Vagina (tissue), 2 donors: ENCODE results near the gene GRPEL2.

Experiments used
- POLR2A ChIP-seq, 2 donors: fragments of 450-650 bp; IDR thresholded peaks; one replicate each; pipeline ENCODE4 v1.6.1; 2017; ENCODE audit warnings: antibody characterized with exemption in 2 of 2, mild to moderate bottlenecking in 2 of 2, moderate library complexity in 2 of 2
- TF ChIP-seq, protein P1 (sequence below), 3 experiments: fragments of 450-650 bp in 2 of 3; fragments of 200-600 bp in 1 of 3; sonication (generic) in 1 of 3; IDR thresholded peaks; one replicate each; pipeline ENCODE4 v1.5.1; 2017 to 2019; ENCODE audit warnings: antibody characterized with exemption in 3 of 3, mild to moderate bottlenecking in 2 of 3, moderate library complexity in 2 of 3

DNA sequence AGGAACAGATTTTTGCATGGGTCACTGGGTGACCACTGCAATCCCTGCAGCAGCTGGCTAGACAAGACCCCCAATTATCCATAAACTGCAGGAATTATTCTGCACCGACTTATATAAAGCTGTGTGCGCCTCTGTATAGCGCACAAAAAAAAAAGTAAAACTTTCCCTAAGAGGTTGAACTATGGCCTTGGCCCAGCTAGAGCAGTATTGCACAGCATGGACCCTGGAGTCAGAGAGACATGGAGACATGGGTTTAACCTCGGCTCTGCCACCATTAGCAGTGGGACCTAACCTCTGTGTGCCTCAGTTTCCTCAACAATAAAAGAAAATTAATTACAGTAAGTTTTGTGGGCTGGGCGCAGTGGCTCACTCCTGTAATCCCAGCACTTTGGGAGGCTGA lies 17.1 kb upstream of the GRPEL2 start:
- TF ChIP-seq, protein P1, sequence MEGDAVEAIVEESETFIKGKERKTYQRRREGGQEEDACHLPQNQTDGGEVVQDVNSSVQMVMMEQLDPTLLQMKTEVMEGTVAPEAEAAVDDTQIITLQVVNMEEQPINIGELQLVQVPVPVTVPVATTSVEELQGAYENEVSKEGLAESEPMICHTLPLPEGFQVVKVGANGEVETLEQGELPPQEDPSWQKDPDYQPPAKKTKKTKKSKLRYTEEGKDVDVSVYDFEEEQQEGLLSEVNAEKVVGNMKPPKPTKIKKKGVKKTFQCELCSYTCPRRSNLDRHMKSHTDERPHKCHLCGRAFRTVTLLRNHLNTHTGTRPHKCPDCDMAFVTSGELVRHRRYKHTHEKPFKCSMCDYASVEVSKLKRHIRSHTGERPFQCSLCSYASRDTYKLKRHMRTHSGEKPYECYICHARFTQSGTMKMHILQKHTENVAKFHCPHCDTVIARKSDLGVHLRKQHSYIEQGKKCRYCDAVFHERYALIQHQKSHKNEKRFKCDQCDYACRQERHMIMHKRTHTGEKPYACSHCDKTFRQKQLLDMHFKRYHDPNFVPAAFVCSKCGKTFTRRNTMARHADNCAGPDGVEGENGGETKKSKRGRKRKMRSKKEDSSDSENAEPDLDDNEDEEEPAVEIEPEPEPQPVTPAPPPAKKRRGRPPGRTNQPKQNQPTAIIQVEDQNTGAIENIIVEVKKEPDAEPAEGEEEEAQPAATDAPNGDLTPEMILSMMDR (IDR thresholded peaks at IDR 0.05): no peak
- no peak for TF ChIP-seq POLR2A (IDR thresholded peaks at IDR 0.05)
